CD14-positive monocyte (primary cell): Measurements from ENCODE around the gene ASTN1. TPM values are rescaled to one million over a fixed set of nuclear protein-coding genes. Genes with fewer than 3 reads are reported as not detected.

Source experiments
- DNase-seq, 3 donors: peaks; one replicate each; pipeline ENCODE4 v3.0.0-alpha.2; 2011 to 2022
- H2AFZ ChIP-seq: 2 replicates; pipeline ENCODE4 v1.6.0; 2012; ENCODE audit warnings: mild to moderate bottlenecking, low read depth, low read length, inconsistent platforms; ENCODE audit not compliant: insufficient read depth, poor library complexity, severe bottlenecking
- H3K27ac ChIP-seq, 2 donors: 1 replicate in 1 of 2; 2 replicates in 1 of 2; pipeline ENCODE4 v1.5.1; 2012 to 2013; ENCODE audit warnings: low read length in 2 of 2, control low read depth in 1 of 2, inconsistent platforms in 1 of 2, low read depth in 1 of 2, mild to moderate bottlenecking in 1 of 2
- H3K27me3 ChIP-seq, 2 donors: one replicate each; pipeline versions ENCODE4 v1.6.0 to v1.6.1; 2011 to 2013; ENCODE audit warnings: low read length in 2 of 2; ENCODE audit not compliant: control insufficient read depth in 2 of 2, insufficient read depth in 2 of 2
- H3K36me3 ChIP-seq, 2 donors: replicated peaks in 1 of 2; 1 replicate in 1 of 2; 2 replicates in 1 of 2; pipeline versions ENCODE4 v1.5.1 to v1.6.1; 2012 to 2013; ENCODE audit warnings: low read length in 2 of 2, control low read depth in 1 of 2, inconsistent platforms in 1 of 2, mild to moderate bottlenecking in 1 of 2; ENCODE audit not compliant: insufficient read depth in 2 of 2, control insufficient read depth in 1 of 2
- H3K4me1 ChIP-seq, 2 donors: 1 replicate in 1 of 2; 2 replicates in 1 of 2; pipeline versions ENCODE4 v1.5.1 to v1.6.1; 2012 to 2013; ENCODE audit warnings: low read length in 2 of 2, control low read depth in 1 of 2, inconsistent platforms in 1 of 2, mild to moderate bottlenecking in 1 of 2, moderate library complexity in 1 of 2; ENCODE audit not compliant: insufficient read depth in 2 of 2, control insufficient read depth in 1 of 2
- H3K4me2 ChIP-seq: replicated peaks from 2 replicates; pipeline ENCODE3; 2012; ENCODE audit warnings: low read length, moderate library complexity, mild to moderate bottlenecking; ENCODE audit not compliant: poor library complexity, severe bottlenecking; ENCODE audit errors: extremely low read depth
- H3K4me3 ChIP-seq, 3 experiments: fragments of 200-600 bp in 1 of 3; sonication (generic) in 1 of 3; replicated peaks in 1 of 3; 1 replicate in 2 of 3; 2 replicates in 1 of 3; pipeline ENCODE4 v1.5.1; 2011 to 2013; ENCODE audit warnings: low read length in 3 of 3, mild to moderate bottlenecking in 3 of 3, control low read depth in 2 of 3, low read depth in 2 of 3, inconsistent platforms in 1 of 3, moderate library complexity in 1 of 3
- H3K79me2 ChIP-seq: 2 replicates; pipeline ENCODE4 v1.6.0; 2012; ENCODE audit warnings: mild to moderate bottlenecking, control low read depth, inconsistent platforms, low read length, moderate library complexity; ENCODE audit not compliant: insufficient read depth
- H3K9ac ChIP-seq: 2 replicates; pipeline ENCODE4 v1.6.0; 2017; ENCODE audit warnings: low read length, mild to moderate bottlenecking; ENCODE audit not compliant: insufficient read depth, poor library complexity, severe bottlenecking
- H3K9me3 ChIP-seq, 2 donors: replicated peaks in 1 of 2; 1 replicate in 1 of 2; 2 replicates in 1 of 2; pipeline versions ENCODE4 v1.5.1 to v1.6.1; 2012 to 2013; ENCODE audit warnings: low read length in 2 of 2, control low read depth in 1 of 2; ENCODE audit not compliant: control insufficient read depth in 1 of 2, insufficient read depth in 1 of 2
- H4K20me1 ChIP-seq: 2 replicates; pipeline ENCODE4 v1.6.0; 2012; ENCODE audit warnings: mild to moderate bottlenecking, low read length, control low read depth, moderate library complexity; ENCODE audit not compliant: insufficient read depth
- H3K27ac Mint-ChIP-seq, 7 donors: one replicate each; pipeline ENCODE4 v1.8.0; 2020; ENCODE audit warnings: mild to moderate bottlenecking in 7 of 7, mixed read lengths in 7 of 7, moderate library complexity in 6 of 7, inconsistent platforms in 2 of 7
- H3K27me3 Mint-ChIP-seq, 3 donors: one replicate each; pipeline ENCODE4 v1.8.0; 2021 to 2022; ENCODE audit warnings: low read depth in 3 of 3, mild to moderate bottlenecking in 3 of 3, mixed read lengths in 3 of 3, moderate library complexity in 3 of 3, inconsistent platforms in 1 of 3
- H3K36me3 Mint-ChIP-seq, 2 donors: one replicate each; pipeline ENCODE4 v1.8.0; 2020; ENCODE audit warnings: mixed read lengths in 2 of 2, inconsistent platforms in 1 of 2, mild to moderate bottlenecking in 1 of 2
- H3K4me1 Mint-ChIP-seq: one replicate; pipeline ENCODE4 v1.8.0; 2020; ENCODE audit warnings: mild to moderate bottlenecking, mixed read lengths
- H3K4me3 Mint-ChIP-seq, 2 donors: one replicate each; pipeline ENCODE4 v1.8.0; 2020; ENCODE audit warnings: mild to moderate bottlenecking in 2 of 2, mixed read lengths in 2 of 2, moderate library complexity in 1 of 2
- H3K9me3 Mint-ChIP-seq, 7 donors: one replicate each; pipeline ENCODE4 v1.8.0; 2020 to 2022; ENCODE audit warnings: mixed read lengths in 7 of 7, mild to moderate bottlenecking in 6 of 7, moderate library complexity in 6 of 7, inconsistent platforms in 2 of 7
- CTCF ChIP-seq: fragments of 200-600 bp; IDR thresholded peaks from one replicate; pipeline ENCODE4 v1.8.0; 2022; ENCODE audit warnings: antibody characterized with exemption, mild to moderate bottlenecking
- WGBS: methylation state at CpG from one replicate; pipeline ENCODE4 v1.1.5; 2013; ENCODE audit warnings: missing lambda C conversion rate; ENCODE audit not compliant: insufficient coverage; 5-methylcytosine and 5-hydroxymethylcytosine counted together
- intact Hi-C, 2 donors: fragments of 100-400 bp; cut with micrococcal nuclease; formaldehyde crosslinking; loops; one replicate each; pipeline versions ENCODE4 v1.15.0 to v1.15.1; 2023
- polyA plus RNA-seq, 3 donors: library from polyadenylated mRNA; depleted of rRNA in 1 of 3; unstranded in 2 of 3; stranded (reverse) in 1 of 3; fragments of 300-500 nt in 2 of 3; fragments of >200 nt in 1 of 3; fragmentation: Illumina TruSeq in 2 of 3; gene quantifications; 1 replicate in 2 of 3; 2 replicates in 1 of 3; pipeline ENCODE4 v1.2.3, GENCODE V29; 2012 to 2021

ASTN1 gene
- polyA plus RNA-seq, 3 donors, result not detected

- H3K27ac ChIP-seq, result no peak overlapping the region
- Mint-ChIP-seq H3K36me3 (no peaks in the 10 kb centered on the region), H3K4me3 (no peak overlapping the region), H3K9me3 (peaks cover 3 to 6% (median 3%) of the 10 kb centered on the region in 7 donors), H3K27ac (no peak overlapping the region), H3K27me3 (peaks cover 0 to 4% (median 2%) of the 10 kb centered on the region in 3 donors), H3K4me1 (no peaks in the 10 kb centered on the region)
- no peaks in the 10 kb centered on the region for H3K9me3 ChIP-seq
- H3K79me2 ChIP-seq, result no peaks in the 10 kb centered on the region
- H3K36me3 ChIP-seq, result no peaks in the 10 kb centered on the region
- H3K4me2 ChIP-seq, result no peak overlapping the region
- no peak overlapping the region for H3K4me3 ChIP-seq
- intact Hi-C loops, result no loop called here
- no peaks in the 10 kb centered on the region for H3K4me1 ChIP-seq
- no peaks in the 10 kb centered on the region for H3K27me3 ChIP-seq
- DNase-seq, result no peak
- TF ChIP-seq CTCF, result no peak
- H2AFZ ChIP-seq, result no peak overlapping the region
- WGBS, result 88% methylated on average over 19 of the region's 22 CpGs
- no peak overlapping the region for H3K9ac ChIP-seq
- H4K20me1 ChIP-seq, result no peaks in the 10 kb centered on the region
These were observed 132.1 kb downstream of the ASTN1 start for GRCh38 chr1:177032434-177032833.

GRCh38 chr1:177024623-177025022 lies 139.9 kb downstream of the ASTN1 start:
- Histone ChIP-seq H3K4me3 (no peak overlapping the region), H2AFZ (no peak overlapping the region), H3K4me2 (no peak overlapping the region), H3K79me2 (no peaks in the 10 kb centered on the region), H3K4me1 (no peaks in the 10 kb centered on the region), H3K9me3 (peaks cover 0 to 7% of the 10 kb centered on the region in 2 donors), H4K20me1 (no peaks in the 10 kb centered on the region), H3K27me3 (no peaks in the 10 kb centered on the region), H3K27ac (no peak overlapping the region), H3K9ac (no peak overlapping the region), H3K36me3 (no peaks in the 10 kb centered on the region)
- no peak for TF ChIP-seq CTCF
- DNase-seq, result no peak
- peaks cover 0 to 22% (median 9%) of the 10 kb centered on the region in 7 donors for H3K9me3 Mint-ChIP-seq
- no peaks in the 10 kb centered on the region for H3K4me1 Mint-ChIP-seq
- no peak overlapping the region for H3K4me3 Mint-ChIP-seq
- no peak overlapping the region for H3K27ac Mint-ChIP-seq
- WGBS, result 84% methylated on average over 3 of the region's 4 CpGs
- H3K36me3 Mint-ChIP-seq, result no peaks in the 10 kb centered on the region
- intact Hi-C loops, result no loop called here
- H3K27me3 Mint-ChIP-seq, result peaks cover 0 to 2% (median 0%) of the 10 kb centered on the region in 3 donors
